Calu3 (cell line): Measurements from ENCODE around the gene WFIKKN1. TPM values are rescaled to one million over a fixed set of nuclear protein-coding genes. Genes with fewer than 3 reads are reported as not detected.

Experiments
- BruUV-seq: library from RNA; stranded (reverse); fragments of 400-500 nt; replicated peaks from 2 replicates; lab custom pipeline; 2021; lab: Mats Ljungman, UMichigan
- CTCF ChIA-PET: fragments of 300-600 bp; sonication (Branson Sonifier 250); formaldehyde crosslinking; loops from one replicate; lab custom pipeline; 2022; ENCODE audit warnings: antibody characterized with exemption; lab: Charles Lee
- DNase-seq: peaks from one replicate; pipeline ENCODE4 v3.0.0; 2022
- H3K27ac Mint-ChIP-seq: one replicate; pipeline ENCODE4 v1.8.0; 2022; ENCODE audit warnings: mixed read lengths; ENCODE audit not compliant: unreplicated experiment
- H3K27me3 Mint-ChIP-seq: one replicate; pipeline ENCODE4 v1.8.0; 2022; ENCODE audit warnings: mixed read lengths; ENCODE audit not compliant: unreplicated experiment
- H3K36me3 Mint-ChIP-seq: one replicate; pipeline ENCODE4 v1.8.0; 2022; ENCODE audit warnings: mild to moderate bottlenecking, moderate library complexity, mixed read lengths; ENCODE audit not compliant: insufficient read depth, unreplicated experiment
- H3K4me1 Mint-ChIP-seq: one replicate; pipeline ENCODE4 v1.8.0; 2022; ENCODE audit warnings: mild to moderate bottlenecking, low read depth, mixed read lengths; ENCODE audit not compliant: unreplicated experiment
- H3K4me3 Mint-ChIP-seq: one replicate; pipeline ENCODE4 v1.8.0; 2022; ENCODE audit warnings: mild to moderate bottlenecking, low read depth, moderate library complexity, mixed read lengths; ENCODE audit not compliant: unreplicated experiment
- H3K9me3 Mint-ChIP-seq: one replicate; pipeline ENCODE4 v1.8.0; 2022; ENCODE audit warnings: low read depth, mixed read lengths; ENCODE audit not compliant: unreplicated experiment
- intact Hi-C: fragments of 100-400 bp; cut with micrococcal nuclease; formaldehyde crosslinking; loops from one replicate; pipeline ENCODE4 v1.10.0; 2022; ENCODE audit not compliant: unreplicated experiment
- total RNA-seq: library from RNA; stranded (reverse); gene quantifications from 2 replicates; pipeline ENCODE4 v1.2.3, GENCODE V29; 2022
- TF ChIP-seq, protein P1 (sequence below): fragments of 200-600 bp; IDR thresholded peaks from one replicate; pipeline ENCODE4 v1.8.0; 2022; ENCODE audit warnings: antibody characterized with exemption; ENCODE audit not compliant: unreplicated experiment

The WFIKKN1 gene
- total RNA-seq, 1 experiment from 2014 or later: 0.90 TPM

GRCh38 chr16:621526-622105 lies 9.2 kb upstream of the WFIKKN1 start:
- BruUV-seq: no TSS peak
- intact Hi-C loops: no loop called here
- Mint-ChIP-seq H3K4me1 (no peaks in the 10 kb centered on the region), H3K27ac (no peak overlapping the region), H3K27me3 (no peaks in the 10 kb centered on the region), H3K36me3 (peaks cover 17% of the 10 kb centered on the region), H3K9me3 (no peaks in the 10 kb centered on the region), H3K4me3 (no peak overlapping the region)
- TF ChIP-seq, protein P1, sequence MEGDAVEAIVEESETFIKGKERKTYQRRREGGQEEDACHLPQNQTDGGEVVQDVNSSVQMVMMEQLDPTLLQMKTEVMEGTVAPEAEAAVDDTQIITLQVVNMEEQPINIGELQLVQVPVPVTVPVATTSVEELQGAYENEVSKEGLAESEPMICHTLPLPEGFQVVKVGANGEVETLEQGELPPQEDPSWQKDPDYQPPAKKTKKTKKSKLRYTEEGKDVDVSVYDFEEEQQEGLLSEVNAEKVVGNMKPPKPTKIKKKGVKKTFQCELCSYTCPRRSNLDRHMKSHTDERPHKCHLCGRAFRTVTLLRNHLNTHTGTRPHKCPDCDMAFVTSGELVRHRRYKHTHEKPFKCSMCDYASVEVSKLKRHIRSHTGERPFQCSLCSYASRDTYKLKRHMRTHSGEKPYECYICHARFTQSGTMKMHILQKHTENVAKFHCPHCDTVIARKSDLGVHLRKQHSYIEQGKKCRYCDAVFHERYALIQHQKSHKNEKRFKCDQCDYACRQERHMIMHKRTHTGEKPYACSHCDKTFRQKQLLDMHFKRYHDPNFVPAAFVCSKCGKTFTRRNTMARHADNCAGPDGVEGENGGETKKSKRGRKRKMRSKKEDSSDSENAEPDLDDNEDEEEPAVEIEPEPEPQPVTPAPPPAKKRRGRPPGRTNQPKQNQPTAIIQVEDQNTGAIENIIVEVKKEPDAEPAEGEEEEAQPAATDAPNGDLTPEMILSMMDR: no peak
- CTCF ChIA-PET: no interaction called here
- no peak for DNase-seq

DNA sequence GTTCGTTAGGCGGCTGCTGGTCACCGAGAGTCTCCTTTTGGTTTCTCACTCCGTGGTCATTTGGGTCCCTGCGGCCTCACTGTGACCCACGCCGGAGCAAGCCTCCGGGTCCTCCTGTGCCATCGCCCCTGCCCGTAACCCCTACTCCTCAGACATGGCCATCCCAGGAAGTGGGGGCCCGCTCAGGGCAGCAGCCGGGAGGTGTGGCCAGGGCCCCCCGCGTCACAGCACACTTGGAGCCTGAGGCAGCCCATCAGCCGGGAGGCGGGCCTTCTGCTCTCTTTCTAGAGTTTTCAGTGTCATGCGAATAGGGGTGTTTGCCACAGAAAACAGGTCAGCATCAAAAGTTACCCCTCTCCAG lies 7.9 kb upstream of the WFIKKN1 start:
- no peaks in the 10 kb centered on the region for H3K27me3 Mint-ChIP-seq
- H3K27ac Mint-ChIP-seq: no peak overlapping the region
- no peak overlapping the region for H3K4me3 Mint-ChIP-seq
- H3K36me3 Mint-ChIP-seq: peaks cover 29% of the 10 kb centered on the region
- CTCF ChIA-PET: no interaction called here
- no peak for DNase-seq
- no TSS peak for BruUV-seq
- TF ChIP-seq, protein P1: no peak
- intact Hi-C loops: no loop called here
- H3K9me3 Mint-ChIP-seq: no peaks in the 10 kb centered on the region
- H3K4me1 Mint-ChIP-seq: no peaks in the 10 kb centered on the region

DNA sequence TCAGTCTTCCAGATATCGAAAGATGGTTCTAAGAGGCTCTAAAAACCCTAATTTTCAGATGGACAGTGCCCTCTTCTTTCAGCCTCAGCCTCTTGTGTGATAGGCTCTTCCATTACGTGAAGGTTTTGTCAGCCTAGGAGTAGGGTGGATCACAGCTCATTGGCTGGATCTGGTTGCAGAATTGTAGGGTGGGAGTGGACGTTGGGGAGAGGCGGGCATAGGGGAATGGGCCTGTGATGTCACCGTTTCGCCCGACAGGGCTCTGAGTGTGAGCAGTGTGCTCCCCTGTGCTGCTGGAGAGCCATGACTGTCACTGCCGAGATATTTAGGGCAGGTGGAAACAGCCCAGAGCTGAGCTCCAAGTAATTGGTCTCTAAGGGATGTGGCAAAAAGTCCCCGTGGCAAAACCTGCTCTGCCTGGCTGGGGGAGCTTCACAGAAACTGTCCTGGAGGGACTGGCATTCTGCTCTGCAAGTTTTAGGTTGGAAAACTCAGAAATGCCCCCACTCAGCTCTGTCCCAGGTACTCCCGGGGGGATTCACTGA lies 6.2 kb upstream of the WFIKKN1 start:
- no peak overlapping the region for H3K27ac Mint-ChIP-seq
- H3K4me1 Mint-ChIP-seq: no peaks in the 10 kb centered on the region
- peaks cover 37% of the 10 kb centered on the region for H3K36me3 Mint-ChIP-seq
- CTCF ChIA-PET: interaction anchor here (0.5 to 0.6 kb wide), 2 partner anchors 137 to 292 kb away, joined by 3 to 9 read pairs; no protein-coding TSS in a partner anchor
- intact Hi-C loops: no loop called here
- no peaks in the 10 kb centered on the region for H3K9me3 Mint-ChIP-seq
- H3K27me3 Mint-ChIP-seq: no peaks in the 10 kb centered on the region
- no peak overlapping the region for H3K4me3 Mint-ChIP-seq
- TF ChIP-seq, protein P1: no peak
- BruUV-seq: no TSS peak
- no peak for DNase-seq

- CTCF ChIA-PET: interaction anchor here (0.6 kb wide), 1 partner anchor 138 kb away, joined by 3 read pairs; no protein-coding TSS in a partner anchor
- DNase-seq: no peak
- no peaks in the 10 kb centered on the region for H3K4me1 Mint-ChIP-seq
Observed at GRCh38 chr16:625117-625976, 5.4 kb upstream of the WFIKKN1 start.

More at GRCh38 chr16:625117-625976, 5.4 kb upstream of the WFIKKN1 start:
- Mint-ChIP-seq H3K27me3 (no peaks in the 10 kb centered on the region), H3K36me3 (peaks cover 45% of the 10 kb centered on the region), H3K27ac (no peak overlapping the region), H3K9me3 (no peaks in the 10 kb centered on the region), H3K4me3 (no peak overlapping the region)
- TF ChIP-seq, protein P1: no peak
- no TSS peak for BruUV-seq
- intact Hi-C loops: no loop called here
